Caco-2 (cell line): Measurements from ENCODE around the gene ERMAP. TPM values are rescaled to one million over a fixed set of nuclear protein-coding genes. Genes with fewer than 3 reads are reported as not detected.

ENCODE experiments used
- BruUV-seq: library from RNA; stranded (reverse); fragments of 400-500 nt; replicated peaks from 2 replicates; lab custom pipeline; 2021; lab: Mats Ljungman, UMichigan
- CTCF ChIA-PET: fragments of 300-600 bp; sonication (Branson Sonifier 250); formaldehyde crosslinking; loops from one replicate; lab custom pipeline; 2022; ENCODE audit warnings: antibody characterized with exemption; lab: Charles Lee
- POLR2A ChIA-PET: fragments of 300-600 bp; sonication (Branson Sonifier 250); formaldehyde crosslinking; loops from one replicate; lab custom pipeline; 2022; ENCODE audit warnings: antibody characterized with exemption; lab: Charles Lee
- DNase-seq, 2 experiments: peaks; one replicate each; pipeline versions ENCODE4 v3.0.0 to v3.0.0-alpha.2; 2020 to 2022
- H3K27me3 ChIP-seq: replicated peaks from 2 replicates; pipeline ENCODE4 v1.6.0; 2011; ENCODE audit warnings: low read length; ENCODE audit not compliant: control insufficient read depth, insufficient read depth
- H3K36me3 ChIP-seq: 2 replicates; pipeline ENCODE4 v1.5.1; 2011; ENCODE audit warnings: low read length; ENCODE audit not compliant: control insufficient read depth, insufficient read depth
- H3K4me1 ChIP-seq: fragments of 250-450 bp; sonication (Bioruptor Pico); 2 replicates; pipeline ENCODE4 v1.5.1; 2020; ENCODE audit warnings: mild to moderate bottlenecking
- H3K4me3 ChIP-seq: 2 replicates; pipeline ENCODE4 v1.5.1; 2011; ENCODE audit warnings: low read depth, mild to moderate bottlenecking, control low read depth, low read length
- H3K9me3 ChIP-seq: fragments of 250-450 bp; sonication (Bioruptor Pico); 2 replicates; pipeline ENCODE4 v1.5.1; 2020; ENCODE audit warnings: mild to moderate bottlenecking, moderate library complexity
- H3K27ac Mint-ChIP-seq: one replicate; pipeline ENCODE4 v1.8.0; 2022; ENCODE audit warnings: mixed read lengths; ENCODE audit not compliant: unreplicated experiment
- H3K27me3 Mint-ChIP-seq: one replicate; pipeline ENCODE4 v1.8.0; 2022; ENCODE audit warnings: mixed read lengths; ENCODE audit not compliant: insufficient read depth, unreplicated experiment
- H3K36me3 Mint-ChIP-seq: one replicate; pipeline ENCODE4 v1.8.0; 2022; ENCODE audit warnings: mild to moderate bottlenecking, mixed read lengths; ENCODE audit not compliant: insufficient read depth, unreplicated experiment
- H3K4me1 Mint-ChIP-seq: one replicate; pipeline ENCODE4 v1.8.0; 2022; ENCODE audit warnings: low read depth, mixed read lengths; ENCODE audit not compliant: unreplicated experiment
- H3K4me3 Mint-ChIP-seq: one replicate; pipeline ENCODE4 v1.8.0; 2022; ENCODE audit warnings: mild to moderate bottlenecking, moderate library complexity, mixed read lengths; ENCODE audit not compliant: unreplicated experiment
- H3K9me3 Mint-ChIP-seq: one replicate; pipeline ENCODE4 v1.8.0; 2022; ENCODE audit warnings: mixed read lengths; ENCODE audit not compliant: unreplicated experiment
- CTCF ChIP-seq, 2 experiments: fragments of 200-600 bp in 1 of 2; IDR thresholded peaks; 1 replicate in 1 of 2; 2 replicates in 1 of 2; pipeline versions ENCODE4 v1.5.1 to v1.8.0; 2011 to 2022; ENCODE audit warnings: antibody characterized with exemption in 1 of 2, control low read depth in 1 of 2, inconsistent platforms in 1 of 2, low read depth in 1 of 2, low read length in 1 of 2, mild to moderate bottlenecking in 1 of 2, moderate library complexity in 1 of 2; ENCODE audit not compliant: insufficient read depth in 1 of 2, severe bottlenecking in 1 of 2, unreplicated experiment in 1 of 2
- intact Hi-C: fragments of 100-400 bp; cut with micrococcal nuclease; formaldehyde crosslinking; loops from one replicate; pipeline ENCODE4 v1.10.0; 2022; ENCODE audit not compliant: unreplicated experiment
- total RNA-seq: library from RNA; stranded (reverse); gene quantifications from 2 replicates; pipeline ENCODE4 v1.2.3, GENCODE V29; 2022

ERMAP gene
- total RNA-seq, 1 experiment from 2014 or later: 4.8 TPM

- Histone ChIP-seq H3K4me1 (no peaks in the 10 kb centered on the region; the same call in 1 of the 2 replicates), H3K4me3 (no peak overlapping the region), H3K27me3 (no peaks in the 10 kb centered on the region), H3K36me3 (no peaks in the 10 kb centered on the region), H3K9me3 (no peaks in the 10 kb centered on the region)
- no peak for TF ChIP-seq CTCF (IDR thresholded peaks at IDR 0.05; ENCODE audit: insufficient read depth in 1 of 2, low read depth in 1 of 2, low read length in 1 of 2, severe bottlenecking in 1 of 2, unreplicated experiment in 1 of 2)
- Mint-ChIP-seq H3K36me3 (peaks cover 18% of the 10 kb centered on the region), H3K27me3 (no peaks in the 10 kb centered on the region), H3K4me1 (peaks cover 10% of the 10 kb centered on the region), H3K27ac (no peak overlapping the region), H3K4me3 (no peak overlapping the region), H3K9me3 (no peaks in the 10 kb centered on the region)
- POLR2A ChIA-PET: no interaction called here
- CTCF ChIA-PET: no interaction called here
- DNase-seq: no peak
- BruUV-seq: no TSS peak
- intact Hi-C loops: no loop called here
These were observed 28.3 kb downstream of the ERMAP start for GRCh38 chr1:42845193-42845592.

GRCh38 chr1:42845866-42846256, 28.9 kb downstream of the ERMAP start:
- H3K36me3 ChIP-seq: no peaks in the 10 kb centered on the region
- Mint-ChIP-seq H3K4me1 (peaks cover 10% of the 10 kb centered on the region), H3K27me3 (no peaks in the 10 kb centered on the region), H3K36me3 (peaks cover 23% of the 10 kb centered on the region), H3K4me3 (peak overlapping the region; percentile 100), H3K9me3 (no peaks in the 10 kb centered on the region), H3K27ac (peak overlapping the region; percentile 94)
- intact Hi-C loops: no loop called here
- no peaks in the 10 kb centered on the region; the same call in 1 of the 2 replicates for H3K4me1 ChIP-seq
- POLR2A ChIA-PET: interaction anchor here (0.6 to 1.8 kb wide), 8 partner anchors 10 to 361 kb away, joined by 3 to 13 read pairs (median 4); partner anchors contain the start of genes C1orf50, ERMAP, P3H1 and SVBP
- no TSS peak for BruUV-seq
- H3K27me3 ChIP-seq: no peaks in the 10 kb centered on the region
- CTCF ChIA-PET: interaction anchor here (0.6 to 1.7 kb wide), 11 partner anchors 8 to 532 kb away, joined by 3 to 19 read pairs (median 4); partner anchors contain the start of genes C1orf50, CFAP57, EBNA1BP2 and P3H1
- no peak for TF ChIP-seq CTCF (IDR thresholded peaks at IDR 0.05; ENCODE audit: insufficient read depth in 1 of 2, low read depth in 1 of 2, low read length in 1 of 2, severe bottlenecking in 1 of 2, unreplicated experiment in 1 of 2)
- H3K9me3 ChIP-seq: no peaks in the 10 kb centered on the region
- no peak for DNase-seq
- H3K4me3 ChIP-seq: peak overlapping the region; percentile 51

- no peaks in the 10 kb centered on the region for H3K27me3 ChIP-seq
- POLR2A ChIA-PET: interaction anchor here (0.6 to 1.8 kb wide), 8 partner anchors 10 to 360 kb away, joined by 3 to 13 read pairs (median 4); partner anchors contain the start of genes C1orf50, ERMAP, P3H1 and SVBP
- H3K4me3 Mint-ChIP-seq: peak within 1 kb of the TSS; percentile 100
- peaks cover 26% of the 10 kb centered on the region for H3K36me3 Mint-ChIP-seq
- H3K9me3 Mint-ChIP-seq: no peaks in the 10 kb centered on the region
- peak; percentile 90 to 93 for DNase-seq
- BruUV-seq: no TSS peak
- H3K4me3 ChIP-seq: peak within 1 kb of the TSS; percentile 75
- no peaks in the 10 kb centered on the region; the same call in 1 of the 2 replicates for H3K4me1 ChIP-seq
- intact Hi-C loops: no loop called here
- peak in 1 of 2 experiments; percentile 44 for TF ChIP-seq CTCF (IDR thresholded peaks at IDR 0.05; ENCODE audit: insufficient read depth in 1 of 2, low read depth in 1 of 2, low read length in 1 of 2, severe bottlenecking in 1 of 2, unreplicated experiment in 1 of 2)
- H3K27ac Mint-ChIP-seq: peak within 1 kb of the TSS; percentile 94
- H3K4me1 Mint-ChIP-seq: peaks cover 10% of the 10 kb centered on the region
- H3K9me3 ChIP-seq: no peaks in the 10 kb centered on the region
- no peaks in the 10 kb centered on the region for H3K36me3 ChIP-seq
- CTCF ChIA-PET: interaction anchor here (0.6 to 1.7 kb wide), 11 partner anchors 9 to 531 kb away, joined by 3 to 19 read pairs (median 4); partner anchors contain the start of genes C1orf50, CFAP57, EBNA1BP2 and P3H1
- H3K27me3 Mint-ChIP-seq: no peaks in the 10 kb centered on the region
These were observed 29.6 kb downstream of the ERMAP start, which contains the start of gene ZNF691 for GRCh38 chr1:42846257-42847110. TSS of gene ZNF691 (plus strand) at chr1:42846613. CDS start at chr1:42849659, 3,046 bp downstream.
